Activated CD4-positive, alpha-beta T cell treated with anti-CD3 and anti-CD28 coated beads, Interleukin-2, amount 50 U/mL, for 24 hours (primary cell): ENCODE data around the gene PRELID2.
"Not testable (repeated sequence)": the region's sequence is repeated elsewhere in the genome, so short reads cannot be mapped to it uniquely, and the experiment has no call there.

ENCODE experiments used
- DNase-seq, 2 donors: peaks; one replicate each; pipeline ENCODE4 v3.0.0-alpha.2; 2020; ENCODE audit warnings: low read depth in 1 of 2, low spot score in 1 of 2

The PRELID2 gene

DNA sequence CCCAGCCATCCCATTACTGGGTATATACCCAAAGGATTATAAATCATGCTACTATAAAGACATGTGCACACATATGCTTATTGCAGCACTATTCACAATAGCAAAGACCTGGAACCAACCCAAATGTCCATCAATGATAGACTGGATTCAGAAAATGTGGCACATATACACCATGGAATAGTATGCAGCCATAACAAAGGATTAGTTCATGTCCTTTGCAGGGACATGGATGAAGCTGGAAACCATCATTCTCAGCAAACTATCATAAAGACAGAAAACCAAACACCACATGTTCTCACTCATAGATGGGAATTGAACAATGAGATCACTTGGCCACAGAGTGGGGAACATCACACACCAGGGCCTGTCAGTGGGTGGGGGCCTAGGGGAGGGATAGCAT is 36.6 kb downstream of the PRELID2 start:
- not testable (repeated sequence) for DNase-seq

DNA sequence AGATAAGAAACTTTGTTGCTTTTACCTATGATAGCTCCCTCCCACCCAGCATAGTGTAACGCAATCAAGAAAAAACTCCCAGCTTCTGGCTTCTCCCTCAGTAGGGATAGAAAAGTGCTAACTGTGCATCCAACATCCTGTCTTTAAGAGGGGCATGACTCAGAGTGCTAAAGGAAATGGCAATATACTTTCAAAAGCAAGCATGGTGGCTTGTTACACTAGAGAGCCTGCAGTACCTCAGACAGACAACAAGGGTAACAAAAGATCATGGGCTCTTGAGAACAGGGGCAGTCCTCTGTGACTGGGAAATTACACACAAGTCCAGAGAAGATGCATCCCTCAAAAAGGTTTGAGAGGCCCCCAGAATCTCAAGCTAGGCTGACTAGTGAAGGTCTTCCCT is 37.8 kb downstream of the PRELID2 start:
- no peak for DNase-seq

DNA sequence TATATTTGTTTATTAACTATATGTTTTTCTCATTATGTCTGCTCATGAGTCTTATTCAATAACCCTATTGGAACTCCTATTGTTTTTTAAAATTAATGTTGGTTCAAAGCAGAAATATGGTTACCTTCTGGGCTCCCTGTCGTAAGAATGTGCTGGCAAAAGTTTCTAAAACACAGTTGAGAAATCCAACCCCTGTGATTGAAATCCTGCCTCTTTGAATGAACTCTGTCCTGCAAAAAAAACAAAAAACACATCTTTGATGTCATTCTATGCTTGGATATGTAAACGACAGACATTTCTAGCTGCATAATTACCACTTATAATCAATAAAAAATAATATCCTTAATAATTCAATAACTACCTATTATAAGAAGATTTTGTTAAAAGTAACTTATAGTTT is 38.8 kb downstream of the PRELID2 start:
- DNase-seq = no peak

DNA sequence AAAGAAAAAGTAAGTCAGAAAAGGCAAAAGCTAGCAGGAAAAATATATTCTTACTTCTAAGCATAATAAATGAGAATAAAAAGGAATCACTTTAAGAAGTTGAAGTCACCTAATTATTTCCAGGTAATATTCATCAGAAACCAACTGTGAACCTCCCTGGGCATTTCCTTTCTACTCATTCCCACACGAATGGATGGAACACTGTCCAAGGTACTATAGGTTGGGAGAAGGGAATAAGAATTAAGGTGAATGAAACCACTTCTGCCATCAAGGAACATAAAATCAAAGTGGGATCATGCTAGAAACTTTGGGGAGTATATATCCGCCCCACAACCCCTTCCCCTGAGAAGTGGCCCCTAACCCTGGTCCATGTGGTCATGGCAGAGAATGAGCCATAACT is 41.6 kb downstream of the PRELID2 start:
- DNase-seq = no peak

DNA sequence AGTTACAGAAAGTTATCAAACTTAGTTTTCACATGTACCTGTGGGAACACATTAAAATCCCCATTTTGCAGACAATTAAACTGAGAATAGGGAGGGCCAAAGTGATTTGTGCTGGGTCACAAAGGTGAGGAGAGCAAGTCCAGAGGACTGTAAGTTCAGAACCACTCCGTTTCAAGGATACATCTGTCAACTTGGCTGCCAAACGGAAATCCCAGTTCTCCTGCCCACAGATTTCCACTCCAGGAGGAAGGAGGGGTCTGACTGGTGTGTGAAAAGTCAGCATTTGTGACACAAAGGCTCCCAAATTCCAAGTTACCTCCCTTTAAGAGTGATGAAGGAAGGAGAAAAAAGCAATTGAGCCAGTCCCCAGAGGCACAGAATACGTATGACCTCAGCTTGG is 42.3 kb downstream of the PRELID2 start:
- no peak for DNase-seq

DNA sequence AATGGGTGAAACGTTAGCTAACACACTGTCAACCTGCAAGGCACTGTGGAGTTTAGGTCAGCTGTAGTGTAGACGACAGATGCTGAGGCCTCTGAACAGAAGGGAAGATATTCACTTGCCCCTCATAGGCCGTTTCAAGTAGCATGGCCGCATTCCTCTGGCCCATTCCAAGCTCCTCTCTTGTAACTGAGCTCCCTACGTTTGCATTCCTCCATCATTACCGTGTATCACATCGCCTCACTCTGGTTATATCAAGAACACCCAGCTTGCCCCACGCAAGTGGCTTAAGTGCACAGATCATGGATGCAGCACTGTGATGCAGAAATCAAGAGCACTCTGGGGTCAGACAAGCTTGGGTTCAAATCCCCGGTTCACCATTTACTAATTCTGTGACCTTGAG is 43.3 kb downstream of the PRELID2 start:
- no peak for DNase-seq

DNA sequence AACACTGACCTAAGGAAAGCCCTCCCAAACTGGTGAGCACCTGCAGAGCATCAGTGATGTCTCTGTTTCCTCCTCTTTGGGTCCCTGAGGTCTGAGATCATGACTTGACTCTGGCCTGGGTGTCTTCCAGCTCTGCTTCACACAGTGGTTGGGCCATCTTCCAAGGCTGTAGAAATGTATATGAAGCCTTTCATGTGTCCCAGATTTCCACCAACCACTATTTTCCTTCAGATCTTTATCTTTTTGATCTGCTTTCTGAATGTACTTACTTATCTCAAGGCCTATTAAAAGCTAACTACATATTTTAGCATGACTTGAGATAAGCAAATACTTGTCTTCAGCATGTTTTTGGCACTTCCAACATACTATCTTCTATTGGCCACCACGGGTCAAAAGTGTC is 47.1 kb downstream of the PRELID2 start:
- DNase-seq = no peak

DNA sequence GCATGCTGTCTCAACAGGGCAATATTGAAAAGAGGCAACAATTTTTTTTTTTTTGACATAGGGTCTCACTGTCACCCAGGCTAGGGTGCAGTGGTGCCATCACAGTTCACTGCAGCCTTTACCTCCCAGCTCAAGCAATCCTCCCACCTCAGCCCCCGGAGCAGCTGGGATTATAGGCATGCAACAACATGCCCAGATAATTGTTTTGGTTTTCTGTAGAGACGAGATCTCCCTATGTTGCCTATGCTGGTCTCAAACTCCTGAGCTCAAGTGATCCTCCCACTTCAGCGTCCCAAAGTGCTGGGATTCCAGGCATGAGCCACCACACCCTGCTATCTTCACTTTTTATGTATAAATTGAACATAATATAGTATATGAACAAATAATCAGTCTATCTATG is 47.6 kb downstream of the PRELID2 start:
- no peak for DNase-seq

DNA sequence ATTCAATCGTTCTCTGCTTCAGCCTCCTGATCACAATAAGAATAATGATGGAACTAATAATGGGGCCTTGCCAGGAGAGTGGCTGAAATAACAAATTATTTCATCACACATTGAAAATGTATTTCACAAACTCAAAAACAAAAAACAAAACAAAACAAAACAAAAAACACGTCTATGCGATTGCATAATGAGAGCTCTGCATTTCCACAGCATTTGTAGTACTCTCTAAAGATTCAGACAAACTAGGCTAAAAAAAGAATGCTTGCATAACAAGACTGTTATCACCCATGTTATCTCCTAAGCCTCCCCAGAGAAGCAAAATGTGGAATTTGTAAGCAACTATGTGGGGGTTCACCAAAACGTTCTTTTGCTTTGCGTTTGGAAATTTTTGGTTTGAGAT is 48.1 kb downstream of the PRELID2 start:
- no peak for DNase-seq

DNA sequence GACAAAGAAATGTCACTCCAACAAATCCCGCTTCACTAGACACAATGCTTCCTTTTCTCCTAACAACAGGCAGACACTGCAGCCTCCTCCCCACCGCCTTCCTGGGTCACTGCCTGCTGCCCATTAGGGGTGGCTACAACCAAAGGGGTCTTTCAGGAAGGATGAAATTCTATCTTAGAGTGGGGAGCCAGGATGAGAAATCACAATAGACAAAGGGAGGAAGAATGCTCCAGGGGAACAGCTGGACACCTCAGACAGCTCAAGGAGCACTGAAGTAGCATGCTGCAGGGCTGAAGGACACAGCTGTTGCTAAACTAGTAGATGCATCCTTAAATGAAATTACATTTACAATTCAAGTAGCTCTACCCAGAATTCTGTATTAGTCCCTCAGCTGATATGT is 54.2 kb downstream of the PRELID2 start:
- no peak for DNase-seq

DNA sequence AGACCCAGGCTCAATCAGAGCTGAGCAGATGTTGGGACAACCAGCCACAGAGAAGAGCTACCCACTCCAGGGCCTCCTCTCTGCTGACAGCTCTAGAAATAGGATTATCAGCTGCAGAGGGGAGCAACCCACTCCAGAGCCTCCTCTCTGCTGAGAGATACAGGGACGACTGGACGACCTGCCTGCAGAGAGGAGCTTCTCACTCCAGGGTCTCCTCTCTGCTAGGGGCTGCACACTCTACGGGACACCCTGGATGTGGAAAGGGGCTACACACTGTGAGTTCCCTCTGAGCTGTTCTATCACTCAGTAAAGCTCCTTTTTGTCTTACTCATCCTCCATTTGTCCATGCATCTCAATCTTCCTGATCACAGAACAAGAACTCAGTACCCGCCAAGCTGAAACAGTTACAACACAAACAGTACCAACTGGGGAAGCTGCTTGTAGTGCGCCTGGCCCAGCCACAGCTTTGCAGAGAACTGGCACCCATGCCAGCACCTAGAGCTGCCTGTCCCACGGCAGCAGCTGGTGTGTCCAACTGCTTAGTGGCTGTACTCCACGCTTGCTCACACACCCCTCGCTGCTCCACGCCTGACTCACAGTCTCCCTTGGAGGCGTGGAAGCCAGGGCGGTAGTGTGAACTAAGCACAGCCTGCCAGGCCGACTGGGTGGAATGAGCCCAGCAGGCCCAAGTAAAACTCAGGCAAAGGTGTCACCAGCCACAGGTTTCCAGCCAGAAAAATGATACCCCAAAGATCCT is 56.8 kb downstream of the PRELID2 start:
- DNase-seq = no peak

DNA sequence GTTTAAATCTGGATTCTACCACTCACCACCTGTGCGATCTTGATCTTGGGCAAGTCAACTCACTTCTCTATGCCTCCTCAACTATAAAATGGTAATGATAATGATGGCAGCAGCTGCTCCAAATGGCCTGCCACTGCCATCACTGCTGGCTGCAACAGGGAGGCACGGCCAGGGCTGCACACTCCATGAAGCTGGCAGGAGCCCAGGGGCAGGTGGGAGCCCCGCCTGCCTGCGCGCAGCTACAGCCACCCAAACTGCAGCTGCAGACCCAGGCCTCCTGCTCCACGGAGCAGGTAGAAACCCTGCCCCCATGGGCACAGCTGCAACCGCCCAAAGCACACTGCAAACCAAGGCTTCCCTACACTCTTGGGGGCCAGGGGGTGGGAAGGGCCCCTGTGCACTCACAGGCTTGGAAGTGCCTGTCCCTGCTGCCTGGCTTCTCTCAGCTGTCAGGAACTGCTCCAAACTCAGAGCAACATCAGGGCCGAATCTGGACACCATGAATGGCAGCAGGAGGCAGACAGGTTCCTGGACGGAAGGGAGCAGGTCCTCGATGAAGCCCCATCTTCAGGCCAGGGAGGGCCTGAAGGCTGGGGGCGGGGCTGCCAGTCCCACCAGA is 57.6 kb downstream of the PRELID2 start:
- DNase-seq = no peak

DNA sequence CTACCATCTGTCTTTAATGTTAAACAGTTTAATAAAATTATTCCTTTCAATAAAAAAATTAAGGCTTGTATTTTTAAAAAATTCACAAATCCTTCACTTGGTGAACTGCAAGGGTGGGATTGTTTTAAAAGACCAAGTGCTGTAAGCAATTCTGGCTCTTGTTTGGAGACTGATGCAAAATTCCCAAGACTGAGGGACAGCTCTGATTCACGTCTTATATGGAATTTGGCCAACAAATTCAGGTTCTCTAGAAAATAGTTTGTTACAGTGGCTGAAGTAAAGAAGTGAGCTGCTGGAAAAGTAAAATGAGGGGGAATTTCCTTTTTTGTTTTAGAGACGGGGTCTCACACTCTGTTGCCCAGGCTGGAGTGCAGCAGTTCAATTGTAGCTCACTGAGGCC is 58.3 kb downstream of the PRELID2 start:
- no peak for DNase-seq

DNA sequence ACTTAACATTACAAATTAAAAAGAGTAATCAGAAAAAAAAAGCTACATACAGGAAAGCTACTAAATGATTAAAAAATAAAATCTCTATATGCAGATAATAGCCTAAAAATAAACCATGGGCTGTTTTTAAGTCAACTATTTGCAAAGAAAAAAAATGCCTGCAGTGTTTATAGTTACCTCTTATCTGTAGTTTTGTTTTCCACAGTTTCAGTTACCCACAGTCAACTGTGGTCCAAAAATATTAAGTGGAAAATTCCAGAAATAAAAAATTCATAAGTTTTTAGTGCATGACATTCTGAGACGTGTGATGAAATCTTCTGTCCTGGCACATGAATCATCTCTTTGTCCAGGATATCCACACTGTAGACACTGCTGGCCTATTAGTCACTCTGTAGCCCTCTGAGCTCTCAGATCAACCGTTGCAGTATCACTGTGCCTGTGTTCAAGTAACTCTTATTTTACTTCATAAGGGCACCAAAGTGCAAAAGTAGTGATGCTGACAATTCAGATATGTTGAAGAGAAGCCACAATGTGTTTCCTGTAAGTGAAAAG is 59.2 kb downstream of the PRELID2 start:
- DNase-seq = no peak

DNA sequence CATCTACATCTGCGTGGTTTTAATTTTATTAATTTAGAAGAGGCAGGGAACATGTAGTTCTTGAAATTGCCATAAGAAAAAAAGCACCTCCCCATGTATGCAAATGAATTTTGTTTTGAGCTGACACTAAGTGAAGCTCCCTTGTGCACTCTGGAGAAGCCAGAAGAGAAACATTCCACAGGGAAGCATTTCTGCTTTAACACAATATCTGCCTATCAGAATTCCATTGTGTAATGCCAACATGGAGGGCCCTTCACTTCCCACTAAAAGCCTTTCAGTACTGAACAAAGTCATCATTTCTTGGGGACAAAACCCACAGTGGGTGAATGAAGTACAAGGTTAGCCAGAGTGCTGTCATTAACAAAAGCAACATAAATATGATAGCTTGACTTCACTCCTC is 59.7 kb downstream of the PRELID2 start:
- no peak for DNase-seq

DNA sequence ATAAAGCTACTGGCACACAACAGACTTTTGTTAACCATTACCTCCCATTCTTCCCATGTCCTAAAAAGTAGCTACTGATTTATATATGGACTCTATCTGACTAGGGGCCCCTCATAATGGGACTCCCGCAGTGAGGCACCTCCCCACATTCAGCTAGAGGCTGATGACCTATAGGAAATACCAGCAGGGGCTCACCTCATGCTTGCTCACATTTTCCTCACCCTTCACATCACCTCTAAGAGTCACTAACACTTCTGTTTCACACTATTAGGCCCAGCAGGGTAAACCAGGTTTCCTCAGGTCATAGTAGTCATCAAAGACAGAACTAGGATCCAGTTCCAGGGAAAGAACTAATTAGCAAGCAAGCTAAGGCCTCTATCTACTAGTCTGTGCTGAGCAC is 60.7 kb downstream of the PRELID2 start:
- no peak for DNase-seq

DNA sequence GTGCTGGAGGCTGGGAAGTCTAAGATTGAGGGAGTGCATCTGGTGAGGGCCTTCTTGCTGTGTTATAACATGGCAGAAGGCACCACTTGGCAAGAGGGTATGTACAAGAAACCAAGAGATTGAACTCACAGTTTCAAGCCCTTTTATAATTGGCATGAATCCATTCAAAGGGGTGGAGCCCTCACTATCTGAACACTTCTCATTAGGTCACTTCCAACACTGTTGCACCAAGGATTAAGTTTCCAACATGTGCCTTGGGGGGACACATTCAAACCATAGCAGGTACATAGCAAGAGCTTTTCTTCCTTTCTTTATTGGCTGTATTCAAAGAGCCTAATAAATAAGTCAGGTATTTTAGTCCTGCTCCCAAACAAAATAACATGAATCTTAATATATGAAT is 62.7 kb downstream of the PRELID2 start:
- no peak for DNase-seq

DNA sequence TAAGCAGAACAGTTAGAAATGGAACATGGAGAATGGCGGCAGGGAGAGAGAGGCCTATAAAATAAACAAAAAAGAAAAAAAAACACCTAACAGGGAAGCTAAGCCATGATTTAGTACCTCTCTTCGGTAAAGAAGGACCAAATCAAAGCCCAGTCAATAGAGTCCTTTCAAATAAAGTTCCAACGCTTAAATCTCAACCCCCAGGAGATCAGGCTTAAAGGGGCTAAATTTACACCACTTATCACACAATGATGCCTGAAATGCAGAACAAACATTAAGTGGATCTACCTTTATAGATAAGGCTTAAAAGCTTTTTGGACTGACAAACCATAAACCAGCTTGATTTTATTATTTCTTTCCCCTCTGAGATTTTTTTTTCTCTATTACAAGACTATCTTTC is 66.3 kb downstream of the PRELID2 start:
- DNase-seq = no peak

DNA sequence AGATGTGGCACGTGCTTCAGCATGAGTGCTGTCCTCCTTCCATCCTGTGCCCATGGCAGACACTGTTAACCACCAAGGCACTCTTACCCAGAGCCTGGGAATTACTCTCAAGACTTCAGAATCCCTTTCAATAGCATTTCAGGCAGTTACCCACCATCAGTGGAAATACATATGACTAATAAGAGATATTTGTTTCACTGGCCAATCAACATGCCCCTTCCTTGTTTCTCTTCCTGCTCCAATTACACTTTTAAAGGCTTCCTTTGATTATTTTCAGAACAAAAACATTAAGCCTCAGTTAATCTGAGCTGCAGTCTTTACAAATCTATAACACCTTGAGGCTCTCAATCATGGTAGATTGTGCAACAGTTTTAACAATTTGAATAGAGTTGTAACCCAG is 70.8 kb downstream of the PRELID2 start:
- DNase-seq = no peak

DNA sequence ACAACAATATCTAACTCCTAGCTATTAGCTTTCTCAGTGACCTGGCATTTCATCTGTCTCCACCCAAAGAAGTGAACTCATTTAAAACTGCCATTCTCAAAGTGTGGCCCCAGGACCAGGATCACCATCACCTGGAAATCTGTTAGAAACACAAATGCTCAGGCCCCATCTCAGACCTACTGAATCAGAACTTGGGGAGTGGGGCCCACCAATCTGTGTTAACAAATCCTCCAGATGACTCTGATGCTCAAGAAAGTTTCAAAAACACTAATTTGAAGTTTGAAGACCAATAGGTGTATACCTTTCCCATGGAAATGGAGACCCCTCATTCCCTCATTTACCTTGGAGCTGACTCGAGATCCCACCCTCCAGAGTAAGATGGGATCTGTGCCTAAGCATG is 72.3 kb downstream of the PRELID2 start:
- DNase-seq = no peak

DNA sequence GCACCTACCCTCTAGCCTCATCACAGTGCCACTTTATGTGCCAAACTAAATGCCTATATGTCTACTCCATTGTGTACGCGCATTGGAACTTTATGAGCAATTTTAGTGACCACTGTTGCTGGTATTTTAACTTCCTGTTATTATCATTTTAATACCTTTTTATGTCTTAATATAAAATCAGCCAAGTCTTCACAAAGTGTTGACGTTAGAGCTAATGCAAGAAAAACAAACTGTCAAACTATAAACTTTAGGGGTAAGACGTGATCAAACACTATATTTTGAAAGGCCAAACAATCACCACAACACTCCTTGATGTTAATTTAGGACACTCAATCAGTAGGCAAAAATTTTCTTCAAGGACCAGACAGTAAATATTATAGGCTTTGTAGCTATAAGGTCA is 73.9 kb downstream of the PRELID2 start:
- DNase-seq = no peak

DNA sequence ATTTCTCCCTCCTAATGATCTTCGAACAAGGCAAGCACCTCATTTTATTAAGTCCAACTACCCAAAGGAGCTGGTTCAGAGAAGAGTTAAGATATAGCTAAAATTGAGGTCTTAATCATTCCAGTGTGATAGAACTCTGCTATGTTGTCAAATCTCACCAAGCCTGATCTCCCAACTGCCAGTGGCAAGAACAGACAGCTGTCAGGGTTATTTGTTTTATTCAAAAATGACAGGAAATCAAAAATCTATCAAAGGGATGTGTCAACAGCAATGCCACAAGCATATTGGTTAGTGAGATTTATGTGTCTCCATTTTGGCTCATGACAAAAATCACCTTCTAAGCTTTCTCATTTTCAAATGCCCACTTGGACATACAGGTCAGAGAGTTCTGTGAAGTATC is 74.5 kb downstream of the PRELID2 start:
- no peak for DNase-seq

DNA sequence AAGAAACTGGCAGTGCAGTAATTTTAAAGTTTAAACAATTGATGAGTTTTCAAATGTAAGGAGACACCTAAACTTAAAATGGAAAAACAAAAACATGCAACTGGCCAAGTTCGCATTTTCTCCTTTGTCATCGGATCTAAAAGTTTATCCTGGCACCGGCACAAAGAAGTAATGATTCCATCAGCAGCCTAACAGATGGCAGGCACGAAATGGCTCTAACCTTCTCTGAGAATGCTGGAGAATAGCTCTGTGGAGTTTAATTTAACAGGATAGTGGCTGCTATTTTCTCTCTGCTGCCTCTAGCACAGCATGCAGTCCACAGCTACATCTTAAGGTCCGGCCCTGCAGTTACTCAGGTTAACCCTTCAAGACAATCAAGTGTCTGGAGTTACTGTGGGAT is 82.2 kb downstream of the PRELID2 start:
- DNase-seq = no peak
